Bronchial epithelial cell (primary cell): Measurements from ENCODE around the gene PCCB. TPM values are rescaled to one million over a fixed set of nuclear protein-coding genes. Genes with fewer than 3 reads are reported as not detected.
"Not testable (repeated sequence)": the region's sequence is repeated elsewhere in the genome, so short reads cannot be mapped to it uniquely, and the experiment has no call there.

Source experiments
- DNase-seq: peaks from one replicate; pipeline ENCODE4 v3.0.0-alpha.2; 2010; ENCODE audit warnings: low read depth
- FAIRE-seq: peaks from 2 replicates; lab custom pipeline; 2011; peaks lifted over from hg19 to GRCh38; lab: Jason Lieb, UNC
- H3K27me3 ChIP-seq: 2 replicates; pipeline ENCODE4 v1.5.1; 2011; ENCODE audit warnings: low read length; ENCODE audit not compliant: control insufficient read depth, insufficient read depth
- H3K36me3 ChIP-seq: 2 replicates; pipeline ENCODE4 v1.5.1; 2011; ENCODE audit warnings: low read length; ENCODE audit not compliant: control insufficient read depth, insufficient read depth
- H3K4me3 ChIP-seq: 2 replicates; pipeline ENCODE4 v1.5.1; 2011; ENCODE audit warnings: mild to moderate bottlenecking, low read depth, low read length, control low read depth
- CTCF ChIP-seq: IDR thresholded peaks from 2 replicates; pipeline ENCODE4 v1.5.1; 2011; ENCODE audit warnings: mild to moderate bottlenecking, moderate library complexity, low read length, control low read depth, inconsistent platforms; ENCODE audit not compliant: insufficient read depth, severe bottlenecking
- total RNA-seq: library from RNA; depleted of rRNA; stranded (reverse); fragments of >200 nt; gene quantifications from 2 replicates; pipeline ENCODE4 v1.2.1, GENCODE V29; 2014

The PCCB gene
- 56.7 and 62.1 TPM in 2 replicates for total RNA-seq

DNA sequence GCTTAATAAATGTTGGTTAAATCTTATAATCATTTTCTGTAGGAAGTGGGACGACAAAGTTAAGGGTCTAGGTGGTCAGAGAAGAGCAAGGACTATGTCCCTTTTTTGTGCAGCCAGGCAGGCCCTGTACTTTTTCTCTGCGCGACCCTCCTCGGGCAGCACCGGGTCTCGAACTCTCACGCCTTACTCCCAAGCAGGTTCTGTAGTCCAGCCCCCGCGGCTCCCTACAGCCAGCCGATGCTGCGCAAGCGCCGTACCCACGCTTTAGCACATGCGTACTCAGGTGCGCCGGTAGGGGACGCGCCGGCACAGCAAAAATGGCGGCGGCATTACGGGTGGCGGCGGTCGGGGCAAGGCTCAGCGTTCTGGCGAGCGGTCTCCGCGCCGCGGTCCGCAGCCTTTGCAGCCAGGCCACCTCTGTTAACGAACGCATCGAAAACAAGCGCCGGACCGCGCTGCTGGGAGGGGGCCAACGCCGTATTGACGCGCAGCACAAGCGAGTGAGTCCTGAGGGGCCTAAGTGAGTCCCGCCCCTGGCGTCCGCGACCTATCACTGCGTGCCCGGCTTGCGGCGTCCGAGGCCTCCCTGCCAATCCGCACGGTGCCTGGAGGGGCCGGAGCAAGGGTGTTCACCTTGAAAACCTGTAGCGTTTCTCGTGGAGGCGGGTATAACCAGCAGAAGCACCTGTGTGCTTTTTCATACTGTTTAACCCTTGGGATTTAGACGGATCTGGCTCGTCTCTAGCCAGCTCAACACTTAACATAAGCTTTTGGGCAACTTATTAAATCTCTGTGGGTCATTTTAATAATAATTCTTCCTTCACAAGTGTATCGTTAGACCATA, at the start of gene PCCB:
TSS of gene PCCB (plus strand) at position 282 of the 844 bp plus-strand sequence. CDS start at position 318, 36 bp downstream.
- no peak for FAIRE-seq
- Histone ChIP-seq H3K4me3 (peak within 1 kb of the TSS; percentile 72), H3K36me3 (no peaks in the 10 kb centered on the region), H3K27me3 (no peaks in the 10 kb centered on the region)
- peak; percentile 85 for TF ChIP-seq CTCF
- DNase-seq = peak; percentile 88

DNA sequence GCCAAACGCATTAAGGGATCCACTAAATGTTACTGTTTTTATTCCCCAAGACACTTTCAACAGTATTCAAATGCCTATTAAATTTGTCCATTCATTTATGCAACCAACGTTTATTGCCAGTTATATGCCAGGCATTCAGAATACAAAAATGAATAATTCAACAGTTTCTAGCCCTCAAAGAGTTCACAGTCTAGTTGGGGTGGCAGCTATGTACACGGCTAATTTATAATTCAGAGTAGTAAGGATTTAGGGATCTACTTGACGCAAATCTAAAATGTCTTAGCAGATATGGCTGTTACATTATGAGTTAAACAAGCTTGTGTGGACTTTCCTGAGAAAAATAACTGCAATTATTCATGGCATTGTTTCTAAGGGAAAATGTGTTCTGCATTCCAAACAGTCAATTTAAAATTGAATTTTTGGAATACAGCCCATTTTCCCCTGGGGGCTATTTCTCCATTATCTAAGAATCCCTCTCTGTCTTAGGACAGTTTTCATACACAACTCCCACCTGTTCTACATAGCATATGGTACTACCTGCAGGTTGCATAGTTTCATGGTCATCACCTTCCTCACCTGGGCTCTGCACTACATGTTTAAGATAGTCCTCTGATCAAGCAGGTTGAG, 42.5 kb upstream of the PCCB start:
- Histone ChIP-seq H3K27me3 (no peaks in the 10 kb centered on the region), H3K36me3 (no peaks in the 10 kb centered on the region), H3K4me3 (no peak overlapping the region)
- TF ChIP-seq CTCF = no peak
- FAIRE-seq = no peak
- no peak for DNase-seq

DNA sequence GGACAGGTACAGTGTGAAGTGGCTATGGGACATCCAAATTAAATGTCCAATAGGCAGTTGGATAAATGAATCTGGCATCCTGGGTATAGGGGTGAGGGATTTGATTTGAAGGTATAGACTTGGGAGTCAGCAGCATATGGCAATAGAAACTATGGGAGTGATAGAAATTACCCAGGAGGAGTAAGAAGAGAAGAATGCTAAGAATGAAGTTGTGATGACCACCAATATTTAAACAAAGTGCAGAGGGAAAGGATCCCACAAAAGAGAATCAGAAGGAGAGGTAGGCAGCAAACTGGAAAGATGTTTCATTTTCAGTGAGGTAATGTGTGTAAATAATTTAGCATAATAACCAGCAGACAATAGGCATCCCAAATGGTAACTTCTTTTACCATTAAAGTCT, 40.2 kb upstream of the PCCB start:
- FAIRE-seq (no peak), DNase-seq (no peak)
- H3K36me3 ChIP-seq = no peaks in the 10 kb centered on the region
- no peaks in the 10 kb centered on the region for H3K27me3 ChIP-seq
- no peak overlapping the region for H3K4me3 ChIP-seq
- no peak for TF ChIP-seq CTCF

GRCh38 chr3:136211547-136211946, 38.6 kb upstream of the PCCB start:
- FAIRE-seq (no peak), DNase-seq (no peak)
- Histone ChIP-seq H3K36me3 (no peaks in the 10 kb centered on the region), H3K4me3 (no peak overlapping the region), H3K27me3 (no peaks in the 10 kb centered on the region)
- no peak for TF ChIP-seq CTCF

GRCh38 chr3:136222746-136223145, 27.4 kb upstream of the PCCB start:
- not testable (repeated sequence) for H3K4me3 ChIP-seq, FAIRE-seq, H3K36me3 ChIP-seq, H3K27me3 ChIP-seq
- DNase-seq = peak; percentile 21

DNA sequence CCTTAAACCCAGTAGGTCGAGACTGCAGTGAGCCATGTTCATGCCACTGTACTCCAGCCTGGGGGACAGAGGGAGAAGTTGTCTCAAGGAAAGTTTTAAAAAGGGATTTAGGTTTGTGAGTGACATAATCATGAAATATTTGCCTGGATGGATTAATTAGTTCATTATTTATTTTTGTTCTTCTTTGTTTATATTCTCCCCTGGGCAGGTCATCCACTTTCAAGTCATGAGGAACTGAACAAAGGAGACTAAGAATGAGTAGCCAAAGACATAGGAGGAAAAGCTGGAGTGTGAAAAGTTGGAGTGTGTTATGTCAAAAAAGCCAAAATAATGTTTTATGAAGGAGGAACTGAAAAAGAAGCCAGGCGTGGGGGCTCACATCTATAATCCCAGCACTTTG, 17.7 kb upstream of the PCCB start:
- no peak for FAIRE-seq
- Histone ChIP-seq H3K36me3 (no peaks in the 10 kb centered on the region), H3K27me3 (no peaks in the 10 kb centered on the region), H3K4me3 (no peak overlapping the region)
- no peak for TF ChIP-seq CTCF
- DNase-seq = no peak
